Body of pancreas (tissue), 4 donors: ENCODE measurements around the gene TAOK3.
A peak's percentile ranks its signal among the peaks of the same experiment; 100 is the strongest.

Source experiments
- POLR2A ChIP-seq, 3 donors: fragments of 450-650 bp; IDR thresholded peaks; one replicate each; pipeline ENCODE4 v1.6.1; 2016; ENCODE audit warnings: antibody characterized with exemption in 3 of 3, mild to moderate bottlenecking in 2 of 3
- TF ChIP-seq, protein P1 (sequence below), 7 experiments: fragments of 450-650 bp in 4 of 7; fragments of 200-600 bp in 3 of 7; sonication (generic) in 3 of 7; IDR thresholded peaks; one replicate each; pipeline ENCODE4 v1.5.1; 2016 to 2019; ENCODE audit warnings: antibody characterized with exemption in 7 of 7

DNA sequence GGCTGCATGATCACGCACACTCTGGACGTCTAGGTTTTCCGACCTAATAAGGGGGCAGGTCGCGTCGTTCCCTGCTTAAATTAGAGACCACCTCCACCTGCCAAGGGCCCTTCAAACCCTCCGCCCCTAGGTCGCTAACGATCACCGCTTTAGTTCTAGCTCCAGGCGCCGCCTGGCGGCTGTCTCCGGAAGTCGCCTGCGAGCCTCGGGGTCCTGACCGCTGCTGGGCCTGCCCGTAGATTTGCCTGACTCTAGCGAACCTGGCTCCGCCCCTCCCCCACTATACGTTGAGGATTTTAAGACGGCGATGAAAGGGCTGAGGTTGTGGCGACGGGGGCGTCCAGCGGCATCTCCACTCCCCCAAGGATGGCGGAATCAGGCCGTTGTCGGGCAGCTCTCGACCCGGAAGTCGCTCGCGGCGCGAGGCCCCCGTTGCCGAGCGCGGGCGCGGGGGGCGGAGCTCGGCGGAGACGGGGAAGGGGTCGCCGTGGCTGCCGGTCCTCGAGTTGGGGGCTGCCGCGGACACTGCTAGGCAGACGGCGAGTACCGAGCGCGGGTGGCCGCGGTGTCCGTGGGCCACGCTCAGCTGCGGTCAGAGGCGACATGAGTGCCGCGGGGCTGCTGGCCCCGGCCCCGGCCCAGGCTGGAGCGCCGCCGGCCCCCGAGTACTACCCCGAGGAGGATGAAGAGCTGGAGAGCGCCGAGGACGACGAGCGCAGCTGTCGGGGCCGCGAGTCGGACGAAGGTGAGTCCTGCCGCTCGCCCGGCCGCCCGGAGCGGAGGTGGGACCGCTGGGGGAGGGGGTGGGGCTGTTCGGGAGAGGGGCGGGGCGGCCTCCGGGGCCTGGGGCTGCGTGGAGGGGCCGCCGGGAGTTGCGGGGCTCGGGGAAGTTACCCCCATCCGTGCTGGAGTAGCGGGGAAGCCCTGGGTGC, 3.6 kb upstream of the TAOK3 start, which contains the start of gene SUDS3:
- TF ChIP-seq, protein P1, sequence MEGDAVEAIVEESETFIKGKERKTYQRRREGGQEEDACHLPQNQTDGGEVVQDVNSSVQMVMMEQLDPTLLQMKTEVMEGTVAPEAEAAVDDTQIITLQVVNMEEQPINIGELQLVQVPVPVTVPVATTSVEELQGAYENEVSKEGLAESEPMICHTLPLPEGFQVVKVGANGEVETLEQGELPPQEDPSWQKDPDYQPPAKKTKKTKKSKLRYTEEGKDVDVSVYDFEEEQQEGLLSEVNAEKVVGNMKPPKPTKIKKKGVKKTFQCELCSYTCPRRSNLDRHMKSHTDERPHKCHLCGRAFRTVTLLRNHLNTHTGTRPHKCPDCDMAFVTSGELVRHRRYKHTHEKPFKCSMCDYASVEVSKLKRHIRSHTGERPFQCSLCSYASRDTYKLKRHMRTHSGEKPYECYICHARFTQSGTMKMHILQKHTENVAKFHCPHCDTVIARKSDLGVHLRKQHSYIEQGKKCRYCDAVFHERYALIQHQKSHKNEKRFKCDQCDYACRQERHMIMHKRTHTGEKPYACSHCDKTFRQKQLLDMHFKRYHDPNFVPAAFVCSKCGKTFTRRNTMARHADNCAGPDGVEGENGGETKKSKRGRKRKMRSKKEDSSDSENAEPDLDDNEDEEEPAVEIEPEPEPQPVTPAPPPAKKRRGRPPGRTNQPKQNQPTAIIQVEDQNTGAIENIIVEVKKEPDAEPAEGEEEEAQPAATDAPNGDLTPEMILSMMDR (IDR thresholded peaks at IDR 0.05) = peak; percentile 91 to 99 (median 98)
- TF ChIP-seq POLR2A (IDR thresholded peaks at IDR 0.05) = peak in 2 of 3 donors; percentile 47 to 66
